ENCODE results near the gene PECR. TPM values are rescaled to one million over a fixed set of nuclear protein-coding genes. Genes with fewer than 3 reads are reported as not detected.
"Not testable (repeated sequence)": the region's sequence is repeated elsewhere in the genome, so short reads cannot be mapped to it uniquely, and the experiment has no call there.

Gene PECR
- total RNA-seq, 3 donors from 2014 or later = 19.6 to 31.8 (median 28.8) TPM

GRCh38 chr2:216012830-216013079 is 68.9 kb downstream of the PECR start:
- ATAC-seq (peak; percentile 15), DNase-seq (no peak)
- H3K4me1 ChIP-seq (ENCODE audit: low read depth) = peaks cover 8% of the 10 kb centered on the region
- no peak for TF ChIP-seq CTCF (IDR thresholded peaks at IDR 0.05)
- intact Hi-C loops (cut with DNase I, micrococcal nuclease) = no loop called here
- H3K4me3 ChIP-seq = peak overlapping the region; percentile 54
- no peaks in the 10 kb centered on the region for H3K9me3 ChIP-seq
- no peaks in the 10 kb centered on the region for H3K36me3 ChIP-seq (ENCODE audit: low read depth)

GRCh38 chr2:216012133-216012829 is 69.3 kb downstream of the PECR start:
- Histone ChIP-seq H3K4me3 (peak overlapping the region; percentile 54), H3K36me3 (ENCODE audit: low read depth) (no peaks in the 10 kb centered on the region), H3K9me3 (no peaks in the 10 kb centered on the region), H3K4me1 (ENCODE audit: low read depth) (peaks cover 8% of the 10 kb centered on the region)
- no peak for TF ChIP-seq CTCF (IDR thresholded peaks at IDR 0.05)
- DNase-seq = peak in 1 of 3 donors; percentile 23
- ATAC-seq = peak; percentile 38
- intact Hi-C loops (cut with DNase I, micrococcal nuclease) = no loop called here

GRCh38 chr2:216009215-216009614 is 72.4 kb downstream of the PECR start:
- DNase-seq; H3K4me3 ChIP-seq; H3K36me3 ChIP-seq (ENCODE audit: low read depth); intact Hi-C loops (cut with DNase I, micrococcal nuclease); H3K9me3 ChIP-seq; ATAC-seq; H3K4me1 ChIP-seq (ENCODE audit: low read depth): not testable (repeated sequence)

- H3K9me3 ChIP-seq = no peaks in the 10 kb centered on the region
- ATAC-seq (no peak), DNase-seq (no peak)
- no peak overlapping the region for H3K4me3 ChIP-seq
- TF ChIP-seq CTCF (IDR thresholded peaks at IDR 0.05) = no peak
- peaks cover 8% of the 10 kb centered on the region for H3K4me1 ChIP-seq (ENCODE audit: low read depth)
- no peaks in the 10 kb centered on the region for H3K36me3 ChIP-seq (ENCODE audit: low read depth)
- intact Hi-C loops (cut with DNase I, micrococcal nuclease) = no loop called here
Observed at GRCh38 chr2:216008387-216008786, 73.2 kb downstream of the PECR start.

- Histone ChIP-seq H3K4me1 (ENCODE audit: low read depth) (no peaks in the 10 kb centered on the region), H3K9me3 (no peaks in the 10 kb centered on the region), H3K4me3 (no peak overlapping the region), H3K36me3 (ENCODE audit: low read depth) (no peaks in the 10 kb centered on the region)
- DNase-seq = peak in 1 of 3 donors; percentile 6
- no peak for TF ChIP-seq CTCF (IDR thresholded peaks at IDR 0.05)
- peak; percentile 26 for ATAC-seq
- intact Hi-C loops (cut with DNase I, micrococcal nuclease) = no loop called here
Observed at GRCh38 chr2:216006164-216006663, 75.4 kb downstream of the PECR start.

- H3K9me3 ChIP-seq = no peaks in the 10 kb centered on the region
- DNase-seq (no peak), ATAC-seq (no peak)
- H3K4me3 ChIP-seq = no peak overlapping the region
- no peaks in the 10 kb centered on the region for H3K4me1 ChIP-seq (ENCODE audit: low read depth)
- TF ChIP-seq CTCF (IDR thresholded peaks at IDR 0.05) = no peak
- H3K36me3 ChIP-seq (ENCODE audit: low read depth) = no peaks in the 10 kb centered on the region
- intact Hi-C loops (cut with DNase I, micrococcal nuclease) = no loop called here
Observed at GRCh38 chr2:216004697-216005283, 76.8 kb downstream of the PECR start.

All from mucosa of descending colon (tissue), 3 donors.